ENCODE data around the gene ARSJ.

DNA sequence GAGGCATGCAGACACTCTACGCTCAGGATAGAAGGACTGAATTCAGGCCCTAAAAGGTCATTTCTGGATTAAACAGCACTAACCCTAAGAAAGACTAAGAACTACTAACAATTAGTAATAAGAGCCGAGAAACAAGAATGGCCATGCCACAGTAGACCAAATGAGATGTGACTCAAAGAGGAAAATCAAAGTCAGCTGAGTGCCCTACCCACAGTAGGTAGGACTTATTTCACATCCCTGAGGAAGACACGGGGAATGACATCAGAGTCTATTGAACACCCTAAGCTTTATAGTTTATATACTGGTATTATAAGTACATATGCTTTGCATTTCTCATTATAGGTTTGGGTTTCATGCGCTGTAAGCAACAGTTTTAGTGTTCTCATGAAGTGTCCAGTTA is 2.7 kb upstream of the ARSJ start:
- TF ChIP-seq, protein P1, sequence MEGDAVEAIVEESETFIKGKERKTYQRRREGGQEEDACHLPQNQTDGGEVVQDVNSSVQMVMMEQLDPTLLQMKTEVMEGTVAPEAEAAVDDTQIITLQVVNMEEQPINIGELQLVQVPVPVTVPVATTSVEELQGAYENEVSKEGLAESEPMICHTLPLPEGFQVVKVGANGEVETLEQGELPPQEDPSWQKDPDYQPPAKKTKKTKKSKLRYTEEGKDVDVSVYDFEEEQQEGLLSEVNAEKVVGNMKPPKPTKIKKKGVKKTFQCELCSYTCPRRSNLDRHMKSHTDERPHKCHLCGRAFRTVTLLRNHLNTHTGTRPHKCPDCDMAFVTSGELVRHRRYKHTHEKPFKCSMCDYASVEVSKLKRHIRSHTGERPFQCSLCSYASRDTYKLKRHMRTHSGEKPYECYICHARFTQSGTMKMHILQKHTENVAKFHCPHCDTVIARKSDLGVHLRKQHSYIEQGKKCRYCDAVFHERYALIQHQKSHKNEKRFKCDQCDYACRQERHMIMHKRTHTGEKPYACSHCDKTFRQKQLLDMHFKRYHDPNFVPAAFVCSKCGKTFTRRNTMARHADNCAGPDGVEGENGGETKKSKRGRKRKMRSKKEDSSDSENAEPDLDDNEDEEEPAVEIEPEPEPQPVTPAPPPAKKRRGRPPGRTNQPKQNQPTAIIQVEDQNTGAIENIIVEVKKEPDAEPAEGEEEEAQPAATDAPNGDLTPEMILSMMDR (IDR thresholded peaks at IDR 0.05), result no peak
- TF ChIP-seq POLR2AphosphoS5 (IDR thresholded peaks at IDR 0.05), result no peak
- TF ChIP-seq POLR2A (IDR thresholded peaks at IDR 0.05), result no peak
